ENCODE results near the gene CBARP. TPM values are rescaled to one million over a fixed set of nuclear protein-coding genes. Genes with fewer than 3 reads are reported as not detected.

Gene CBARP
- total RNA-seq, 1 donor from 2014 or later, result 7.6 TPM

DNA sequence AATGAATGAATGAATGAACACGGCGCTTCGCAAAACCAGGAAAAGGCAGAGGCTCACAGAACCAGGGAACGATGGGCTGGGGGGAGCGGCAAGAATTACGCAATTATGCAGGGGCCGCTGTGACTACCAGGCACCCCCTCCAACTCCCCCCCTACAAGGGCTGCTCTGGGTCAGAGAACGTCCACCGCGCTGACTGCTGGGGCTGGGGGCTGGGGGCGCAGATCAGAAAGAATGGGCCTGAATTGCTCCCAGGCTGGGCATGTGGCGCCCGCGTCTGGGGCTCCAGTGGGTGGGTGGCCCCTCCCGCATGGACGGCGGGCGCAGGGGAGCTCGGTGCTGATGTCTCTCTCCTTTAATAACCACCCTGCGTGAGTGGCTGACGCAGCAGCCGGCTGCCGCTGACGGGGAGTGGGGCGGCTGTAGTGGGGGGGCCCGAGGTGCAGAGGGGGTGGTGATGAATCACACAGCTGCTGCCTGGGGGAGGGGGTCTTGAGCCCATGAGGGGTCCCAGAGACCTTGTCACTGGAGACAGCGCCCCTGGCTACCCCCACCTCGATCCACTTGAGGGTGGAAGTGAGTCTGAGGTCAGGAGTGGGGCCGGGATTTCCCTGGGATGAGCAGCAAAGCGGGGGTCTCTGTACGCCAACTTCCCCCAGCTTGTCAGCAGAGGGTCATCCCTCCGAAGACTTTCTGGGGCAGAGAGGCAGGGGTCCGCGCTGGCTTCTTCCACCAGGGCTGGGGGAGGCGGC lies 29.8 kb upstream of the CBARP start:
- no peak for DNase-seq (ENCODE audit: low spot score)
- no peak overlapping the region for H3K4me3 Mint-ChIP-seq (ENCODE audit: unreplicated experiment)
- H3K4me1 Mint-ChIP-seq (ENCODE audit: low read depth), result peaks cover 74% of the 10 kb centered on the region
- H3K36me3 Mint-ChIP-seq (ENCODE audit: low read depth), result peaks cover 21% of the 10 kb centered on the region
- H3K27me3 Mint-ChIP-seq (ENCODE audit: low read depth), result no peaks in the 10 kb centered on the region
- TF ChIP-seq CTCF (IDR thresholded peaks at IDR 0.05), result no peak
- H3K9me3 Mint-ChIP-seq (ENCODE audit: low read depth), result no peaks in the 10 kb centered on the region
- peak overlapping the region; percentile 74 for H3K27ac Mint-ChIP-seq (ENCODE audit: unreplicated experiment)

DNA sequence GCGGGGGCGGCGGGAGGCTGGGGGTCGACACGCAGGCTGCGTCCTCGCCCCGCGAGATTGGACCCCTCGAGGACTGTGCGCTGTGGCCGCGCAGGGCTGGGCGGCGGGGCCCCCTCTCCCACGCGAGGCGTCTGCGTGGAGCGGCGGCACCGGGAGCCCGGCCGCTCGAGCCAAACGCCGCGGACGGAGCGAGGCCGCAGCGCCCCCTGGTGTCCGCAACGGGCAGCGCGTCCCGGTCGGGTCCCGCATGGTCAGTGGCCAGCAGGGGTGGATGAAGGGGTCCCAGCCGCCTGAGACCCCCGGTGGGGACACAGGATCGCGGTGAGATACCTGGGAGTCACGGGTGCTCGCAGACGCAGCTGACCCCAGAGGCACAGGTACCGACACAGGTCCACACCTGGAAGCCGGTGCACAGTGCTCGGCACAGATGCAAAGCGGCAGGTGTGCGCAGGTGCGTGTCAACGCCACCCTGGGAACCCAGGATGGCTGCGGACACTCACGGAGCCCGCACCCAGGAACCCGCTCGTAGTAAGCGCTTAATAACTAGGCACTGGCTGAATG lies 29.2 kb upstream of the CBARP start:
- no peaks in the 10 kb centered on the region for H3K9me3 Mint-ChIP-seq (ENCODE audit: low read depth)
- DNase-seq (ENCODE audit: low spot score), result no peak
- peak; percentile 98 for TF ChIP-seq CTCF (IDR thresholded peaks at IDR 0.05)
- peaks cover 17% of the 10 kb centered on the region for H3K36me3 Mint-ChIP-seq (ENCODE audit: low read depth)
- H3K4me1 Mint-ChIP-seq (ENCODE audit: low read depth), result peaks cover 74% of the 10 kb centered on the region
- H3K4me3 Mint-ChIP-seq (ENCODE audit: unreplicated experiment), result peak overlapping the region; percentile 9
- H3K27me3 Mint-ChIP-seq (ENCODE audit: low read depth), result no peaks in the 10 kb centered on the region
- peak overlapping the region; percentile 74 for H3K27ac Mint-ChIP-seq (ENCODE audit: unreplicated experiment)

DNA sequence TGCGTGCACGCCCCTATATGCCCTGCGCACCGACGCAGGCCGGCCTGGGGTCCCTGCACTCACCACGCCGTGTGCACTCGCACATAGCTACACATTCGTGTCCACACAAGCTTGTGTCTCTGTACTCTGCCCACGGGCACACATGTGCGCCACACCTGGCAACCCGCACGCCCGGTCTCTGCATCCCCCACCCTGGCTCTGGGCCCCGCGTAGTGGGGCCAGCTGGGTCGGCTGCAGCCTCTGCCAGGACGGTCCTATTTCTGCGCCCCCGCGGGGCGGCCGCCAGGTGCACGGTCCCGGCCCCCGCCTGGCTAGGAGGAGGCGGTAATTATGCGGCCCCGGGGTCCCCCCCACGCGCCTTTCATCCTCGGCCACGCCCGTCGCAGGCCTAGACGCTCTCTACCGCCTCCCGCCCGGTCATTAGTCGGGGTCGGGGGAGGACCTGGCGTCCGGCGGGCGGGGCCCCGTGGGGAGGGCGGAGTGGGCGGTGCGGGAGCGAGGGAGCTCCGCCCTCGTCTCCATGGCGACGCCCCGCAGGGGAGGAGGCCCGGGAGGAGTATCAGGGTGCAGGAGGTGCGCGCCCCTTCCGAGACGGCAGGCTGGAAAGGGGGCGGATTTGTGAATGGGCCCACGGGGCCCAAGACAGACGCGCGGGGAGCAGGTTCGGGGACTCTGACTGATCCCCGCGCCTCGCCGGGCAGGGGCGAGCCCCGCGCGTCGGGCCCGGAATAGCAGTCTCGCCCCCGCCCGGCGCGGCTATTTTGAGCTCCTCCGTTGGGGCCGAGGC lies 28.5 kb upstream of the CBARP start:
- Mint-ChIP-seq H3K9me3 (ENCODE audit: low read depth) (no peaks in the 10 kb centered on the region), H3K27me3 (ENCODE audit: low read depth) (no peaks in the 10 kb centered on the region), H3K36me3 (ENCODE audit: low read depth) (peaks cover 10% of the 10 kb centered on the region), H3K4me3 (ENCODE audit: unreplicated experiment) (peak overlapping the region; percentile 47), H3K4me1 (ENCODE audit: low read depth) (peaks cover 74% of the 10 kb centered on the region), H3K27ac (ENCODE audit: unreplicated experiment) (peak overlapping the region; percentile 96)
- DNase-seq (ENCODE audit: low spot score), result no peak
- TF ChIP-seq CTCF (IDR thresholded peaks at IDR 0.05), result no peak

- no peak for TF ChIP-seq CTCF (IDR thresholded peaks at IDR 0.05)
- peak overlapping the region; percentile 96 for H3K27ac Mint-ChIP-seq (ENCODE audit: unreplicated experiment)
- no peaks in the 10 kb centered on the region for H3K27me3 Mint-ChIP-seq (ENCODE audit: low read depth)
- H3K4me1 Mint-ChIP-seq (ENCODE audit: low read depth), result peaks cover 70% of the 10 kb centered on the region
- no peak for DNase-seq (ENCODE audit: low spot score)
- H3K36me3 Mint-ChIP-seq (ENCODE audit: low read depth), result peaks cover 4% of the 10 kb centered on the region
- H3K9me3 Mint-ChIP-seq (ENCODE audit: low read depth), result no peaks in the 10 kb centered on the region
- peak overlapping the region; percentile 41 for H3K4me3 Mint-ChIP-seq (ENCODE audit: unreplicated experiment)
Observed at GRCh38 chr19:1265615-1266128, 27.9 kb upstream of the CBARP start.
